Gastrocnemius medialis (tissue), 4 donors: Measurements from ENCODE around the gene LRTM2. TPM values are rescaled to one million over a fixed set of nuclear protein-coding genes. Genes with fewer than 3 reads are reported as not detected.
"Not testable (repeated sequence)": the region's sequence is repeated elsewhere in the genome, so short reads cannot be mapped to it uniquely, and the experiment has no call there.

Source experiments
- ATAC-seq, 2 donors: fragments of 150-250 bp; one replicate each; pipeline ENCODE4 v1.9.1; 2016
- DNase-seq, 2 donors: peaks; one replicate each; pipeline ENCODE4 v3.0.0-alpha.2; 2019
- H3K27ac ChIP-seq, 4 donors: fragments of 200-600 bp; sonication (generic); 1 replicate in 1 of 4; 2 replicates in 3 of 4; pipeline ENCODE4 v1.5.1; 2016 to 2018; ENCODE audit warnings: mild to moderate bottlenecking in 2 of 4, moderate library complexity in 1 of 4
- H3K27me3 ChIP-seq, 3 donors: fragments of 200-600 bp; sonication (generic) in 2 of 3; 1 replicate in 1 of 3; 2 replicates in 2 of 3; pipeline versions ENCODE4 v1.5.1 to v1.6.0; 2016 to 2019; ENCODE audit warnings: mild to moderate bottlenecking in 1 of 3, moderate library complexity in 1 of 3
- H3K36me3 ChIP-seq, 2 donors: fragments of 200-600 bp; sonication (generic) in 1 of 2; one replicate each; pipeline ENCODE4 v1.5.1; 2017 to 2018
- H3K4me1 ChIP-seq, 2 donors: fragments of 200-600 bp; sonication (generic) in 1 of 2; one replicate each; pipeline ENCODE4 v1.5.1; 2016 to 2017; ENCODE audit warnings: mild to moderate bottlenecking in 2 of 2
- H3K4me3 ChIP-seq, 4 donors: fragments of 200-600 bp; sonication (generic) in 3 of 4; 1 replicate in 1 of 4; 2 replicates in 3 of 4; pipeline ENCODE4 v1.5.1; 2016 to 2019; ENCODE audit warnings: mild to moderate bottlenecking in 2 of 4
- H3K9me3 ChIP-seq, 3 donors: fragments of 200-600 bp; sonication (generic) in 2 of 3; 1 replicate in 1 of 3; 2 replicates in 2 of 3; pipeline ENCODE4 v1.5.1; 2016 to 2019
- POLR2A ChIP-seq, 2 donors: fragments of 450-650 bp; IDR thresholded peaks; one replicate each; pipeline ENCODE4 v1.6.1; 2017; ENCODE audit warnings: antibody characterized with exemption in 2 of 2, mild to moderate bottlenecking in 2 of 2, moderate library complexity in 2 of 2
- in situ Hi-C, 4 donors: fragments of 200-750 bp; cut with MboI; loops; one replicate each; pipeline versions ENCODE4 v1.15.0 to v1.8.0; 2017; ENCODE audit warnings: low sequenced_read_pairs in 4 of 4
- intact Hi-C: fragments of 100-400 bp; cut with DNase I; formaldehyde crosslinking; loops from one replicate; pipeline ENCODE4 v1.15.1; 2023; ENCODE audit warnings: low total_unique reads
- total RNA-seq, 4 donors: library from RNA; depleted of rRNA; stranded (reverse); fragments of >200 nt; gene quantifications; one replicate each; pipeline versions ENCODE4 v1.1.0 to v1.2.3, GENCODE V29; 2016
- TF ChIP-seq, protein P1 (sequence below), 5 experiments: fragments of 450-650 bp in 3 of 5; fragments of 200-600 bp in 2 of 5; sonication (generic) in 2 of 5; IDR thresholded peaks in 4 of 5; conservative IDR thresholded peaks in 1 of 5; 1 replicate in 4 of 5; 2 replicates in 1 of 5; pipeline ENCODE4 v1.5.1; 2016 to 2019; ENCODE audit warnings: antibody characterized with exemption in 5 of 5, mild to moderate bottlenecking in 3 of 5, moderate library complexity in 3 of 5

LRTM2 gene
- total RNA-seq, 4 donors from 2014 or later: not detected

GRCh38 chr12:1816730-1817348, 3.5 kb upstream of the LRTM2 start:
- no peaks in the 10 kb centered on the region for H3K4me1 ChIP-seq
- no peak for ATAC-seq
- no peaks in the 10 kb centered on the region for H3K9me3 ChIP-seq
- no peak for TF ChIP-seq POLR2A (IDR thresholded peaks at IDR 0.05)
- TF ChIP-seq, protein P1, sequence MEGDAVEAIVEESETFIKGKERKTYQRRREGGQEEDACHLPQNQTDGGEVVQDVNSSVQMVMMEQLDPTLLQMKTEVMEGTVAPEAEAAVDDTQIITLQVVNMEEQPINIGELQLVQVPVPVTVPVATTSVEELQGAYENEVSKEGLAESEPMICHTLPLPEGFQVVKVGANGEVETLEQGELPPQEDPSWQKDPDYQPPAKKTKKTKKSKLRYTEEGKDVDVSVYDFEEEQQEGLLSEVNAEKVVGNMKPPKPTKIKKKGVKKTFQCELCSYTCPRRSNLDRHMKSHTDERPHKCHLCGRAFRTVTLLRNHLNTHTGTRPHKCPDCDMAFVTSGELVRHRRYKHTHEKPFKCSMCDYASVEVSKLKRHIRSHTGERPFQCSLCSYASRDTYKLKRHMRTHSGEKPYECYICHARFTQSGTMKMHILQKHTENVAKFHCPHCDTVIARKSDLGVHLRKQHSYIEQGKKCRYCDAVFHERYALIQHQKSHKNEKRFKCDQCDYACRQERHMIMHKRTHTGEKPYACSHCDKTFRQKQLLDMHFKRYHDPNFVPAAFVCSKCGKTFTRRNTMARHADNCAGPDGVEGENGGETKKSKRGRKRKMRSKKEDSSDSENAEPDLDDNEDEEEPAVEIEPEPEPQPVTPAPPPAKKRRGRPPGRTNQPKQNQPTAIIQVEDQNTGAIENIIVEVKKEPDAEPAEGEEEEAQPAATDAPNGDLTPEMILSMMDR (IDR thresholded peaks at IDR 0.05 in 4 of 5, conservative IDR thresholded peaks at IDR 0.05 in 1 of 5): no peak
- peaks cover 28 to 31% (median 28%) of the 10 kb centered on the region in 3 donors for H3K27me3 ChIP-seq
- H3K36me3 ChIP-seq: no peaks in the 10 kb centered on the region
- H3K4me3 ChIP-seq: no peak overlapping the region
- intact Hi-C loops: no loop called here
- H3K27ac ChIP-seq: no peak overlapping the region
- in situ Hi-C loops: loop anchor here in 2 of 4 donors (25.0 kb wide), 2 partner anchors 470 to 770 kb away; no protein-coding TSS in a partner anchor
- DNase-seq: no peak

- H3K4me1 ChIP-seq, H3K27ac ChIP-seq, H3K4me3 ChIP-seq, H3K36me3 ChIP-seq, ATAC-seq, H3K9me3 ChIP-seq, DNase-seq, intact Hi-C loops: not testable (repeated sequence)
- H3K27me3 ChIP-seq: peaks cover 37 to 41% (median 39%) of the 10 kb centered on the region in 3 donors
- in situ Hi-C loops: loop anchor here in 2 of 4 donors (25.0 kb wide), 2 partner anchors 469 to 769 kb away; no protein-coding TSS in a partner anchor
Measured at GRCh38 chr12:1817928-1818327, 2.4 kb upstream of the LRTM2 start.

GRCh38 chr12:1819050-1819449, 1.3 kb upstream of the LRTM2 start:
- in situ Hi-C loops (loop anchor here in 2 of 4 donors (25.0 kb wide), 2 partner anchors 468 to 768 kb away; no protein-coding TSS in a partner anchor), intact Hi-C loops (no loop called here)
- no peaks in the 10 kb centered on the region for H3K9me3 ChIP-seq
- peaks cover 37 to 45% (median 43%) of the 10 kb centered on the region in 3 donors for H3K27me3 ChIP-seq
- no peak overlapping the region for H3K4me3 ChIP-seq
- no peak for ATAC-seq
- H3K36me3 ChIP-seq: no peaks in the 10 kb centered on the region
- TF ChIP-seq, protein P1 (IDR thresholded peaks at IDR 0.05 in 4 of 5, conservative IDR thresholded peaks at IDR 0.05 in 1 of 5): no peak
- TF ChIP-seq POLR2A (IDR thresholded peaks at IDR 0.05): no peak
- no peaks in the 10 kb centered on the region for H3K4me1 ChIP-seq
- no peak for DNase-seq
- no peak overlapping the region for H3K27ac ChIP-seq

GRCh38 chr12:1819571-1819970, 794 bp upstream of the LRTM2 start:
- peaks cover 37 to 45% (median 43%) of the 10 kb centered on the region in 3 donors for H3K27me3 ChIP-seq
- H3K9me3 ChIP-seq: no peaks in the 10 kb centered on the region
- no peaks in the 10 kb centered on the region for H3K4me1 ChIP-seq
- intact Hi-C loops: no loop called here
- H3K36me3 ChIP-seq: no peaks in the 10 kb centered on the region
- no peak for ATAC-seq
- no peak for DNase-seq
- in situ Hi-C loops: loop anchor here in 2 of 4 donors (25.0 kb wide), 2 partner anchors 468 to 768 kb away; no protein-coding TSS in a partner anchor
- H3K27ac ChIP-seq: no peak overlapping the region
- TF ChIP-seq, protein P1 (IDR thresholded peaks at IDR 0.05 in 4 of 5, conservative IDR thresholded peaks at IDR 0.05 in 1 of 5): no peak
- TF ChIP-seq POLR2A (IDR thresholded peaks at IDR 0.05): no peak
- no peak overlapping the region for H3K4me3 ChIP-seq

- Histone ChIP-seq H3K4me3 (no peak overlapping the region), H3K9me3 (no peaks in the 10 kb centered on the region), H3K27me3 (peaks cover 34 to 45% (median 39%) of the 10 kb centered on the region in 3 donors), H3K27ac (no peak overlapping the region), H3K4me1 (no peaks in the 10 kb centered on the region), H3K36me3 (no peaks in the 10 kb centered on the region)
- DNase-seq (no peak), ATAC-seq (no peak)
- in situ Hi-C loops: loop anchor here in 2 of 4 donors (25.0 kb wide), 2 partner anchors 466 to 766 kb away; no protein-coding TSS in a partner anchor
- intact Hi-C loops: no loop called here
- TF ChIP-seq POLR2A (IDR thresholded peaks at IDR 0.05): no peak
- TF ChIP-seq, protein P1 (IDR thresholded peaks at IDR 0.05 in 4 of 5, conservative IDR thresholded peaks at IDR 0.05 in 1 of 5): no peak
Measured at GRCh38 chr12:1820896-1821291, 529 bp downstream of the LRTM2 start.
